ENCODE results near the gene IL1RAPL2.

The IL1RAPL2 gene

GRCh38 chrX:104745152-104745551 is 179.2 kb downstream of the IL1RAPL2 start:
- H3K4me3 ChIP-seq (ENCODE audit: low read depth, low read length) = no peak overlapping the region
- TF ChIP-seq CTCF (IDR thresholded peaks at IDR 0.05; ENCODE audit: control insufficient read depth, extremely low read depth, insufficient read depth) = no peak
- DNase-seq (ENCODE audit: low read depth) = no peak

- no peak for TF ChIP-seq CTCF (IDR thresholded peaks at IDR 0.05; ENCODE audit: control insufficient read depth, extremely low read depth, insufficient read depth)
- no peak for DNase-seq (ENCODE audit: low read depth)
- no peak overlapping the region for H3K4me3 ChIP-seq (ENCODE audit: low read depth, low read length)
Observed at GRCh38 chrX:104749951-104750610, 184.1 kb downstream of the IL1RAPL2 start.

DNA sequence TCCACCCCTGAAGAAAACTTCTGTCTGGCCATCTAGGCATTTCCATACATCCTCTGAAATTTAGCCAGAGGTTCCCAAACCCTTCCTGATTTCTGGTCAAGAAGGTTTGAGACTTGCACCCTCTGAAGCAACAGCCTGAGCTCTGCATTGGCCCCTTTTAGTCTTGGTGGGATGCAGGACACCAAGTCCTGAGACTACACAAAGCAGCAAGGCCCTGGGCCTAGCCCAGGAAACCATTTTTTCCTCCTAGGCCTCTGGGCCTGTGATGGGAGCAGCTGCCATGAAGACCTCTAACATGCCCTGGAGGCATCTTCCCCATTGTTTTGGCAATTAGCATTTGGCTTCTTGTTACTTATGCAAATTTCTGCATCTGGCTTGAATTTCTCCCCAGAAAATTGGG is 196.6 kb downstream of the IL1RAPL2 start:
- TF ChIP-seq CTCF (IDR thresholded peaks at IDR 0.05; ENCODE audit: control insufficient read depth, extremely low read depth, insufficient read depth) = no peak
- no peak overlapping the region for H3K4me3 ChIP-seq (ENCODE audit: low read depth, low read length)
- no peak for DNase-seq (ENCODE audit: low read depth)

GRCh38 chrX:104789784-104790183 is 223.8 kb downstream of the IL1RAPL2 start:
- no peak for DNase-seq (ENCODE audit: low read depth)
- no peak for TF ChIP-seq CTCF (IDR thresholded peaks at IDR 0.05; ENCODE audit: control insufficient read depth, extremely low read depth, insufficient read depth)
- H3K4me3 ChIP-seq (ENCODE audit: low read depth, low read length) = no peak overlapping the region

DNA sequence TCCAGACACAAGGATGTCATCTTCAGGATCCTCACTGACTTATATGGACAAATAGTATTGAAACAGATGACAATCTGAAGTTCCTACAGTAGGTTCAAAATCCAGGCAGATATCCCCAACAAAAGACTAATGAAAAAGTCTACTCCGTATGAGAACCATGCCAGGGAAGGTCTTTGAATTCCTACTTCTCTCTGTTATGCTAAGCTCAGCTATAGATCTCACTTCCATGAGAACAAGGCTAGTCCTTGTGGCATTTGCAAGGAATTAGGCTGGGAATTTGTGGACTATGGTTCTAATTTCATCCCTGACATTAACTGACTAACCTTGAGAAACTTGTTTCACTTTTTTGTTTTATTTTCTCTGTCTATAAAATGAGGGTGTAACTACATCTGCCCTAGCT is 229.8 kb downstream of the IL1RAPL2 start:
- no peak for DNase-seq (ENCODE audit: low read depth)
- no peak overlapping the region for H3K4me3 ChIP-seq (ENCODE audit: low read depth, low read length)
- TF ChIP-seq CTCF (IDR thresholded peaks at IDR 0.05; ENCODE audit: control insufficient read depth, extremely low read depth, insufficient read depth) = no peak

GRCh38 chrX:104803219-104803618 is 237.2 kb downstream of the IL1RAPL2 start:
- H3K4me3 ChIP-seq (ENCODE audit: low read depth, low read length) = no peak overlapping the region
- no peak for DNase-seq (ENCODE audit: low read depth)
- TF ChIP-seq CTCF (IDR thresholded peaks at IDR 0.05; ENCODE audit: control insufficient read depth, extremely low read depth, insufficient read depth) = no peak

DNA sequence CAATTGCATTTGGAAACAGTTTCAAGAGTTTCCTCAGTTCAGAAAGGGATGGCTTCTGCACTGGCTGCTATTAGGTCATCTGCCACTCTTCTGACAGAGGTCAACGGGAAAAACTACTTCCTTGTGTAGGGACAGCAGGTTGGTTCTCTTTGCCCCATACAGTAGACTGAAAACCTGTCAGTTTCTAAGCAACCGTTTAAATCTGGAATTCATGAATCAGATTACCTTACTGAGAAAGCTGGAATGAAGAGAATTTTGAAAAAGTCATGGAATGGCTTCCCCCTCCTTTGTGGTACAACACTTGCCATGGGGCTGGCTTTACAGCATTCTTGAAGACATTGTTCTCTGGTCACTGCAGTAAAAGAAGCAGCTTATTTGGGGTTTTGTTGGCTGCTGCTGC is 240.3 kb downstream of the IL1RAPL2 start:
- TF ChIP-seq CTCF (IDR thresholded peaks at IDR 0.05; ENCODE audit: control insufficient read depth, extremely low read depth, insufficient read depth) = no peak
- no peak for DNase-seq (ENCODE audit: low read depth)
- no peak overlapping the region for H3K4me3 ChIP-seq (ENCODE audit: low read depth, low read length)
